ENCODE measurements around the gene PPP1R9A.

DNA sequence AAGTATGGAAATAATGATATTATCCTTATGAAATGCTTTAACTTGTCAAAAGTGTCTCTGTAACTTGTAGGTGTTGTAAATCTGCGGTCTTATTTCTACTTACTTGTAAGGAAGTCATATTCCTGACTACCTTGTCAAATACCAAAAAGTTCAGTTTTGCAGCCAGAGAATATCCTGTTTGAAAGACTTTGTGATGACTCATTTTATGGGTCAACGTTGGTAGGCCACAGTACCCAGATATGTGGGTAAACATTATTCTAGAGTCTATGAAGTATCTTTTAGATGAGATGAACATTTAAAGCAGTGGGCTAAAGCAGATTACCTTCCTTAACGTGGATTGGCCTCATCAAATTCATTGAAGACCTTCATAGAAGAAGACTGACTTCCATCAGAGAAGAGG lies 195.3 kb downstream of the PPP1R9A start:
- TF ChIP-seq, protein P1, sequence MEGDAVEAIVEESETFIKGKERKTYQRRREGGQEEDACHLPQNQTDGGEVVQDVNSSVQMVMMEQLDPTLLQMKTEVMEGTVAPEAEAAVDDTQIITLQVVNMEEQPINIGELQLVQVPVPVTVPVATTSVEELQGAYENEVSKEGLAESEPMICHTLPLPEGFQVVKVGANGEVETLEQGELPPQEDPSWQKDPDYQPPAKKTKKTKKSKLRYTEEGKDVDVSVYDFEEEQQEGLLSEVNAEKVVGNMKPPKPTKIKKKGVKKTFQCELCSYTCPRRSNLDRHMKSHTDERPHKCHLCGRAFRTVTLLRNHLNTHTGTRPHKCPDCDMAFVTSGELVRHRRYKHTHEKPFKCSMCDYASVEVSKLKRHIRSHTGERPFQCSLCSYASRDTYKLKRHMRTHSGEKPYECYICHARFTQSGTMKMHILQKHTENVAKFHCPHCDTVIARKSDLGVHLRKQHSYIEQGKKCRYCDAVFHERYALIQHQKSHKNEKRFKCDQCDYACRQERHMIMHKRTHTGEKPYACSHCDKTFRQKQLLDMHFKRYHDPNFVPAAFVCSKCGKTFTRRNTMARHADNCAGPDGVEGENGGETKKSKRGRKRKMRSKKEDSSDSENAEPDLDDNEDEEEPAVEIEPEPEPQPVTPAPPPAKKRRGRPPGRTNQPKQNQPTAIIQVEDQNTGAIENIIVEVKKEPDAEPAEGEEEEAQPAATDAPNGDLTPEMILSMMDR (IDR thresholded peaks at IDR 0.05) = no peak
- no peak for TF ChIP-seq POLR2A (IDR thresholded peaks at IDR 0.05)

All from Peyer's patch (tissue), 4 donors.